Activated naive CD8-positive, alpha-beta T cell treated with anti-CD3 and anti-CD28 coated beads, Interleukin-2, amount 10 ng/mL, durations not matched to agents 7 days and 5 days (primary cell): ENCODE measurements around the gene CRTC1. TPM values are rescaled to one million over a fixed set of nuclear protein-coding genes. Genes with fewer than 3 reads are reported as not detected.
"Not testable (repeated sequence)": the region's sequence is repeated elsewhere in the genome, so short reads cannot be mapped to it uniquely, and the experiment has no call there.

ENCODE experiments used
- ATAC-seq: fragments of 150-1000 bp; cut with Tn5 transposase; one replicate; pipeline ENCODE4 v1.10.0; 2021; ENCODE audit warnings: low read depth, moderate library complexity
- POLR2A ChIA-PET: fragments of 350-600 bp; sonication (Branson Sonifier 250); formaldehyde crosslinking; loops from one replicate; lab custom pipeline; 2021; ENCODE audit warnings: antibody characterized with exemption; lab: Charles Lee
- DNase-seq: peaks from one replicate; pipeline ENCODE4 v3.0.0; 2021
- H3K27ac Mint-ChIP-seq: one replicate; pipeline ENCODE4 v1.8.0; 2022; ENCODE audit warnings: mild to moderate bottlenecking, mixed read lengths
- H3K27me3 Mint-ChIP-seq: one replicate; pipeline ENCODE4 v1.8.0; 2022; ENCODE audit warnings: mild to moderate bottlenecking, moderate library complexity, mixed read lengths
- H3K36me3 Mint-ChIP-seq: one replicate; pipeline ENCODE4 v1.8.0; 2021; ENCODE audit warnings: mild to moderate bottlenecking, mixed read lengths
- H3K4me1 Mint-ChIP-seq: one replicate; pipeline ENCODE4 v1.8.0; 2021; ENCODE audit warnings: mixed read lengths
- H3K4me3 Mint-ChIP-seq: one replicate; pipeline ENCODE4 v1.8.0; 2022; ENCODE audit warnings: mild to moderate bottlenecking, moderate library complexity, mixed read lengths
- H3K9me3 Mint-ChIP-seq: one replicate; pipeline ENCODE4 v1.8.0; 2021; ENCODE audit warnings: mixed read lengths
- total RNA-seq, 2 experiments: library from RNA; stranded (reverse); gene quantifications; one replicate each; pipeline ENCODE4 v1.2.3, GENCODE V29; 2021

Gene CRTC1
- total RNA-seq, 2 experiments from 2014 or later, result 10.3 to 11.8 TPM

DNA sequence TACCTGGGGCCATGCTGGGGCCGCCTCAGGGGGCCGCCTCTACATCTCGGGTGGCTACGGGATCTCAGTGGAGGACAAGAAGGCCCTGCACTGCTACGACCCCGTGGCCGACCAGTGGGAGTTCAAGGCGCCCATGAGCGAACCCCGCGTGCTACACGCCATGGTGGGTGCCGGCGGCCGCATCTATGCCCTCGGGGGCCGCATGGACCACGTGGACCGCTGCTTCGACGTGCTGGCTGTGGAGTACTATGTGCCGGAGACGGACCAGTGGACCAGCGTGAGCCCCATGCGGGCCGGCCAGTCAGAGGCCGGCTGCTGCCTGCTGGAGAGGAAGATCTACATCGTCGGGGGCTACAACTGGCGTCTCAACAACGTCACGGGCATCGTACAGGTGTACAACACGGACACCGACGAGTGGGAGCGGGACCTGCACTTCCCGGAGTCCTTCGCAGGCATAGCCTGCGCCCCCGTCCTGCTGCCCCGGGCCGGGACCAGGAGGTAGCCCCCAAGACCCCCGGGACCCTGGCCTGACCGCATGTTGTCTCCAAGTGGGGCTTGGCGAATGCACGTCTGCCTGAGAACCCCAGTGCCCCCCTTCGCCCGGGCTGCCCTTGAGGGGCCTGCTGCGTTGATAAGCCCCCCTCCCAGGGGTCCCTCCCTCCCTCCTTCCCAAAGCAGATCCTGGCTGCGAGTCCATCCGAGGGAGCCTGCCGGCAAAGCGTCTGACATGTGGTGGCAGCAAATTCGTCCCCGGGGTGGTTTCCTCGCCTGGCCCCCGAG, 14.5 kb upstream of the CRTC1 start:
- no peak for ATAC-seq
- Mint-ChIP-seq H3K36me3 (peaks cover 3% of the 10 kb centered on the region), H3K9me3 (no peaks in the 10 kb centered on the region), H3K27ac (no peak overlapping the region), H3K4me1 (peaks cover 4% of the 10 kb centered on the region), H3K4me3 (no peak overlapping the region), H3K27me3 (no peaks in the 10 kb centered on the region)
- POLR2A ChIA-PET, result no interaction called here
- DNase-seq, result no peak

DNA sequence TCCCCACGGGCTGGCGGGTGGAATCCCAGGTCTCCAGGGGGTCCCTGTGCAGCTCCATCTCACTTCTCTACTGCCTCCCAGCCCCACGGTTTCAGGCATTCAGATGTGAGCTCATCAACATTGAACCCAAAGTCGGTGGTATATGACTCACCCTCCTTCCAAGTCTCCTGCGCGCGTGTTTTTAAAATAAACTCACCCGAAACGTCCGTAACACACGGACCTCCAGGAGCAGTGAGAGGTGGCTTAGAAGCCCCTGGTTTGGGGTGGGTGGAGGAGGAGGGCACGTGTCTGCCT, 14.0 kb upstream of the CRTC1 start:
- Mint-ChIP-seq H3K9me3 (no peaks in the 10 kb centered on the region), H3K27ac (no peak overlapping the region), H3K36me3 (peaks cover 3% of the 10 kb centered on the region), H3K4me1 (no peaks in the 10 kb centered on the region), H3K4me3 (no peak overlapping the region), H3K27me3 (no peaks in the 10 kb centered on the region)
- DNase-seq (no peak), ATAC-seq (no peak)
- POLR2A ChIA-PET, result no interaction called here

DNA sequence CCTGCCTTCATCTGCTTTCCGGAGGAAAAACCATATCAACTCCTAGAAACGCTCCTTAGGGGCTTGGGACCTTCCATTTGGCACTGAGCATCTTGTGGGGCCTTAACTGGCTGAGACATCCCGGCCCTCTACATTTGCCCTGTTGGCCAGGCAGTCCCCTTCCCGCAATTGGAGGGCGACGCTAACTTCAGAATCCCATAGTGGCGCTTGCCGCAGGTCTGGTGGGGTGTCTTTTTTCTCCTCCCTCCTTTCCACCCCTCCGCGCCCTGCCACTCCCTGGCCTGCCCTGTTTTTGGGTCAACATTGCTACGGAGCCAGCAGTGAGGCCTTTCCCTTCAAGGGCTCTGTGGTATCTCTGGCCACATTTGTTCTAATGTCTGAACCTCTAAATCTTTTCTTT, 13.6 kb upstream of the CRTC1 start:
- Mint-ChIP-seq H3K4me1 (no peaks in the 10 kb centered on the region), H3K4me3 (no peak overlapping the region), H3K27me3 (no peaks in the 10 kb centered on the region), H3K36me3 (peaks cover 3% of the 10 kb centered on the region), H3K27ac (no peak overlapping the region), H3K9me3 (no peaks in the 10 kb centered on the region)
- no peak for DNase-seq
- POLR2A ChIA-PET, result no interaction called here
- no peak for ATAC-seq

- Mint-ChIP-seq H3K36me3 (peaks cover 3% of the 10 kb centered on the region), H3K27ac (no peak overlapping the region), H3K27me3 (no peaks in the 10 kb centered on the region), H3K4me1 (no peaks in the 10 kb centered on the region), H3K9me3 (no peaks in the 10 kb centered on the region), H3K4me3 (no peak overlapping the region)
- no peak for DNase-seq
- POLR2A ChIA-PET, result no interaction called here
- ATAC-seq, result no peak
Measured at GRCh38 chr19:18670312-18670711, 13.2 kb upstream of the CRTC1 start.

- H3K27me3 Mint-ChIP-seq, result no peaks in the 10 kb centered on the region
- H3K4me1 Mint-ChIP-seq, result no peaks in the 10 kb centered on the region
- POLR2A ChIA-PET, result no interaction called here
- DNase-seq (no peak), ATAC-seq (no peak)
- peaks cover 3% of the 10 kb centered on the region for H3K36me3 Mint-ChIP-seq
- no peaks in the 10 kb centered on the region for H3K9me3 Mint-ChIP-seq
- H3K27ac Mint-ChIP-seq, result no peak overlapping the region
- H3K4me3 Mint-ChIP-seq, result no peak overlapping the region
Measured at GRCh38 chr19:18671303-18672043, 12.0 kb upstream of the CRTC1 start.

GRCh38 chr19:18672044-18672451, 11.4 kb upstream of the CRTC1 start:
- Mint-ChIP-seq H3K27me3 (no peaks in the 10 kb centered on the region), H3K36me3 (peaks cover 3% of the 10 kb centered on the region), H3K4me3 (no peak overlapping the region), H3K9me3 (no peaks in the 10 kb centered on the region), H3K27ac (no peak overlapping the region), H3K4me1 (no peaks in the 10 kb centered on the region)
- no peak for DNase-seq
- POLR2A ChIA-PET, result interaction anchor here (1.0 kb wide), 1 partner anchor 11 kb away, joined by 3 read pairs; no protein-coding TSS in a partner anchor
- ATAC-seq, result no peak

DNA sequence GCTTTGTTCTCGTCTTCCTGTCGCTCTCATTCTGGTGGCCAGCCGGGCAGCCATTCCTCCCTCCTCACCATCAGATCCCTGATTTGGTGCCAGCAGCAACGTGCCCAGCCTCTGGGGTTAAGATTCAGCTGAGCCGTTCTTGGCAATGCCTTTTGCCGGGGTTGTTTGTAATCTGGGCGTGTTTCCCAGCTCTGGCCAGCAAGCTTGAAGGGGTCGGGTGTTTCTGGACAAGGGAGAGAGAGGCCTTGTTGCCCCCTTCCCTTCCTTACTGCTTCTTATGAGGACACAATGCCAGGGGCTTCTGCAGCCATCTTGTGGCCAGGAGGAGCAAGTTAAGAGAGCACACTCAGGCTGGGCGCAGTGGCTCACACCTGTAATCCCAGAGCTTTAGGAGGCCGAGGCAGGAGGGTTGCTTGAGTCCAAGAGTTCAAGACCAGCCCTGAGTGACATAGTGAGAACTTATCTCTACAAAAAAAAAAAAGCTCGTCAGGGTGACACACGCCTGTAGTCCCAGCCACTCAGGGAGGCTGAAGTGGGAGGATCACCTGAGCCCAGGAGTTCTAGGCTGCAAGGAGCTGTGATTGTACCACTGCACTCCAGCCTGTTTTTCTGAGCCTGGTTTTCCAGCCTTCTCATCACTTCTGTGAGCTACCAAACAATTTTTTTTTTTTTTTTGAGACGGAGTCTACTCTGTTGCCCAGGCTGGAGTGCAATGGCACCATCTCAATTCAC, 10.7 kb upstream of the CRTC1 start:
- Mint-ChIP-seq H3K4me3 (no peak overlapping the region), H3K36me3 (peaks cover 3% of the 10 kb centered on the region), H3K4me1 (no peaks in the 10 kb centered on the region), H3K27me3 (peaks cover 2% of the 10 kb centered on the region), H3K27ac (no peak overlapping the region), H3K9me3 (no peaks in the 10 kb centered on the region)
- ATAC-seq, result no peak
- DNase-seq, result no peak
- POLR2A ChIA-PET, result interaction anchor here (0.5 to 1.0 kb wide), 2 partner anchors 10 to 718 kb away, joined by 3 read pairs; no protein-coding TSS in a partner anchor

GRCh38 chr19:18674616-18675015, 8.9 kb upstream of the CRTC1 start:
- no peak overlapping the region for H3K27ac Mint-ChIP-seq
- POLR2A ChIA-PET, result interaction anchor here (0.9 kb wide), 1 partner anchor 8 kb away, joined by 4 read pairs; no protein-coding TSS in a partner anchor

DNA sequence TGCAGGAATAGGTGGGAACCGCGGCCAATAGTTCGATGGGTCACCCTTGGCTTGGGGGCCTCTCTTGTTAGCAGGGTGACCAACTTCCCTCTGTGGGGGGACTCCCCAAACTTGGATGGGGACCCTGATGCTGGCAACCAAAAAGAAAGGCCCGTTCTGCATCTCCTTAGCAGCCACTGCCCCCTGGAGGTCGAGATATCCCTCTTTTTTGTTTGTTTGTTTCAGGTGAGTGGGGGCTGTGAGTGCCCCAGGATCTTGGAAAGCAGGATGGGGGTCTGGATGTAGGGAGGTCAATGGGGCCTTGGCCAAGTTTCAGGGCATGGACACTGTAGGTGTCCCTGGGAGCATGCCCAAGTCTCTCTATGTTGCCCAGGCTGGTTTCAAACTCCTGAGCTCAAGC, 7.7 kb upstream of the CRTC1 start:
- Mint-ChIP-seq H3K4me3 (no peak overlapping the region), H3K36me3 (no peaks in the 10 kb centered on the region), H3K9me3 (no peaks in the 10 kb centered on the region), H3K27ac (no peak overlapping the region), H3K27me3 (peaks cover 2% of the 10 kb centered on the region), H3K4me1 (no peaks in the 10 kb centered on the region)
- ATAC-seq, result no peak
- POLR2A ChIA-PET, result no interaction called here
- no peak for DNase-seq

More at GRCh38 chr19:18674616-18675015, 8.9 kb upstream of the CRTC1 start:
- no peaks in the 10 kb centered on the region for H3K9me3 Mint-ChIP-seq
- peaks cover 2% of the 10 kb centered on the region for H3K27me3 Mint-ChIP-seq
- ATAC-seq, result no peak
- H3K36me3 Mint-ChIP-seq, result peaks cover 3% of the 10 kb centered on the region
- DNase-seq, result no peak
- H3K4me3 Mint-ChIP-seq, result no peak overlapping the region
- H3K4me1 Mint-ChIP-seq, result no peaks in the 10 kb centered on the region

DNA sequence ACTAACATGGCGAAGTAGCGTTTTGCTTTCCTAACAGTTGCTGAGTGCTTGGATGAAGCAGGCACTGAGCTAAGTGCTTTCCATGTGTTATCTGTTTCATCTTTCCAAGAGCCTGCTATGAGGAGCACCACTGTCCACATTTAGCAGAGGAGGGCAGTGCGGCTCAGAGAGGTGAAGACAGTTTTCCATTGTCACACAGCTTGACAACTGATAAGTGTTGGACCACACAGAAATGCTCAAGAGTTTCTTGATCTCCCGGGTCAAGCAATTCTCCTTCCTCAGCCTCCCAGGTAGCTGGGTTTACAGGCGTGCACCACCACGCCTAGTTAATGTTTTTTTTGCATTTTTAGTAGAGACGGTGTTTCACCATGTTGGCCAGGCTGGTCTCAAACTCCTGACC, 6.8 kb upstream of the CRTC1 start:
- H3K4me1 Mint-ChIP-seq, result no peaks in the 10 kb centered on the region
- POLR2A ChIA-PET, result interaction anchor here (1.6 kb wide), 1 partner anchor 88 kb away, joined by 5 read pairs; the partner anchor contains the start of gene REX1BD
- ATAC-seq, result no peak

DNA sequence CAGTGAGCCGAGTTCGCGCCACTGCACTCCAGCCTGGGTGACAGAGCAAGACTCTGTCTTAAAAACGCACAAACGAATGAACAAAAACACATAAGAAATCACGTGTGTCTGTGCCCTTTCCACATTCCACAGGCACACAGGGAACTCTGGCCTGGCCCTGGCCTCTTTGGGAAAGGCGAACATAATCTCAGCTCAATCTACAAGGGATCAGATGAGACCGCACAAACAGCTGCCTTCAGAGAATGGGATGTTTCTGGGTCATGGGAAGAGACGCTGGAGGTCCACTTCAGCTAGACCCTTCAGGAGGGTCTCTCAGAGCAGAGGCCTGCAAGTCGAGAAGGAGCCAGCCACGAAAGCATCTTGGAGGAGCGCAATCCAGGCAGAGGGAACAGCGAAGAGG, 6.3 kb upstream of the CRTC1 start:
- no peak for DNase-seq
- no peak overlapping the region for H3K27ac Mint-ChIP-seq
- H3K4me1 Mint-ChIP-seq, result peaks cover 2% of the 10 kb centered on the region
- no peak overlapping the region for H3K4me3 Mint-ChIP-seq
- H3K27me3 Mint-ChIP-seq, result peaks cover 2% of the 10 kb centered on the region
- H3K9me3 Mint-ChIP-seq, result no peaks in the 10 kb centered on the region
- POLR2A ChIA-PET, result interaction anchor here (1.6 kb wide), 1 partner anchor 88 kb away, joined by 5 read pairs; the partner anchor contains the start of gene REX1BD
- no peak for ATAC-seq
- no peaks in the 10 kb centered on the region for H3K36me3 Mint-ChIP-seq

More for the DNA sequence above, 6.8 kb upstream of the CRTC1 start:
- Mint-ChIP-seq H3K27me3 (peaks cover 2% of the 10 kb centered on the region), H3K4me3 (no peak overlapping the region), H3K9me3 (no peaks in the 10 kb centered on the region), H3K27ac (no peak overlapping the region), H3K36me3 (no peaks in the 10 kb centered on the region)
- DNase-seq, result no peak

DNA sequence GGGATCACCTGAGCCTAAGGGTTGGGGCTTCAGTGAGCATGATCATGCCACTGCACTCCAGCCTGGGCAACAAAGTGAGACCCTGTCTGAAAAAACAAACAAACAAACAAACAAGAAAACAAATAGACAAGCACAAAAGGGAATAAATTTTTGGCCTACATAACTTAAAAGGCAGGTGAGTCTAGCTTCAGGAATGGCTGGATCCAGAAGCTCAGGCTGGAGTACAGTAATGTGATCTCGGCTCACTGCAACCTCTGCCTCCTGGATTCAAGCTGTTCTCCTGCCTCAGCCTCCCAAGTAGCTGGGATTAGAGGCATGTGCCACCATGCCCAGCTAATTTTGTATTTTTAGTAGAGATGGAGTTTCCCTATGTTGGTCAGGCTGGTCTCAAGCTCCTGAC, 3.3 kb upstream of the CRTC1 start:
- H3K4me3 Mint-ChIP-seq, H3K9me3 Mint-ChIP-seq, H3K27ac Mint-ChIP-seq, ATAC-seq, H3K36me3 Mint-ChIP-seq, H3K27me3 Mint-ChIP-seq, POLR2A ChIA-PET, DNase-seq: not testable (repeated sequence)
- H3K4me1 Mint-ChIP-seq, result peaks cover 11% of the 10 kb centered on the region

DNA sequence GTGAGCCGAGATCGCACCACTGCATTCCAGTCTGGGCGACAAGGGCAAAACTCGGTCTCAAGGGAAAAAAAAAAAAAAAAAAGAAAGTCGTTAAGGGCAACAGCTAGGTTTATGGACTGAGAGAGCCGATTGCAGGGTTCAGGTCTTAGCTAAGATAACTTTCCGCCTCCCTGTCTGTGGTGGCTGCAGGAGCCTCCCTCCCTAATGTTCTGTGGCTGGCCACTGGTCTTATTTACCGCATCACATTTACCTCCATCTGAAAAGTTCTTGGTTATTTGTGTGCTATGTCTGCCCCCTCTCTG, 722 bp upstream of the CRTC1 start:
- DNase-seq (no peak), ATAC-seq (no peak)
- POLR2A ChIA-PET, result interaction anchor here (0.6 to 1.0 kb wide), 4 partner anchors 10 to 165 kb away, joined by 3 to 4 read pairs (median 3); no protein-coding TSS in a partner anchor
- Mint-ChIP-seq H3K4me1 (peaks cover 11% of the 10 kb centered on the region), H3K36me3 (no peaks in the 10 kb centered on the region), H3K27ac (peak overlapping the region; percentile 77), H3K27me3 (no peaks in the 10 kb centered on the region), H3K9me3 (no peaks in the 10 kb centered on the region), H3K4me3 (peak overlapping the region; percentile 84)
